Chondrocyte (in vitro differentiated cells): ENCODE measurements around the gene SPA17. TPM values are rescaled to one million over a fixed set of nuclear protein-coding genes. Genes with fewer than 3 reads are reported as not detected.

Experiments
- DNase-seq: peaks from one replicate; pipeline ENCODE4 v3.0.0; 2021; ENCODE audit warnings: mixed read lengths, low spot score
- H3K27ac Mint-ChIP-seq: one replicate; pipeline ENCODE4 v1.8.0; 2021; ENCODE audit warnings: mild to moderate bottlenecking, moderate library complexity, mixed read lengths; ENCODE audit not compliant: unreplicated experiment
- H3K27me3 Mint-ChIP-seq: 2 replicates; pipeline ENCODE4 v1.8.0; 2021; ENCODE audit warnings: low read depth, mixed read lengths
- H3K36me3 Mint-ChIP-seq: 2 replicates; pipeline ENCODE4 v1.8.0; 2021; ENCODE audit warnings: low read depth, mixed read lengths
- H3K4me1 Mint-ChIP-seq: 2 replicates; pipeline ENCODE4 v1.8.0; 2021; ENCODE audit warnings: low read depth, mild to moderate bottlenecking, mixed read lengths
- H3K4me3 Mint-ChIP-seq: one replicate; pipeline ENCODE4 v1.8.0; 2021; ENCODE audit warnings: mild to moderate bottlenecking, moderate library complexity, mixed read lengths; ENCODE audit not compliant: unreplicated experiment
- H3K9me3 Mint-ChIP-seq: 2 replicates; pipeline ENCODE4 v1.8.0; 2021; ENCODE audit warnings: low read depth, mixed read lengths
- CTCF ChIP-seq: fragments of 200-600 bp; sonication (generic); IDR thresholded peaks from 2 replicates; pipeline ENCODE4 v1.5.0; 2021; ENCODE audit warnings: antibody characterized with exemption, mild to moderate bottlenecking, moderate library complexity
- total RNA-seq: library from RNA; stranded (reverse); gene quantifications from 3 replicates; pipeline ENCODE4 v1.2.1, GENCODE V29; 2021

SPA17 gene
- total RNA-seq, 1 donor from 2014 or later = 1.7 TPM

GRCh38 chr11:124718801-124719200, 45.1 kb downstream of the SPA17 start:
- no peak for TF ChIP-seq CTCF
- Mint-ChIP-seq H3K27ac (no peak overlapping the region), H3K9me3 (no peaks in the 10 kb centered on the region), H3K27me3 (peaks cover 64% of the 10 kb centered on the region), H3K4me3 (peak overlapping the region; percentile 69), H3K4me1 (peaks cover 11% of the 10 kb centered on the region), H3K36me3 (no peaks in the 10 kb centered on the region)
- no peak for DNase-seq

GRCh38 chr11:124719534-124719933, 45.8 kb downstream of the SPA17 start:
- H3K4me3 Mint-ChIP-seq = no peak overlapping the region

DNA sequence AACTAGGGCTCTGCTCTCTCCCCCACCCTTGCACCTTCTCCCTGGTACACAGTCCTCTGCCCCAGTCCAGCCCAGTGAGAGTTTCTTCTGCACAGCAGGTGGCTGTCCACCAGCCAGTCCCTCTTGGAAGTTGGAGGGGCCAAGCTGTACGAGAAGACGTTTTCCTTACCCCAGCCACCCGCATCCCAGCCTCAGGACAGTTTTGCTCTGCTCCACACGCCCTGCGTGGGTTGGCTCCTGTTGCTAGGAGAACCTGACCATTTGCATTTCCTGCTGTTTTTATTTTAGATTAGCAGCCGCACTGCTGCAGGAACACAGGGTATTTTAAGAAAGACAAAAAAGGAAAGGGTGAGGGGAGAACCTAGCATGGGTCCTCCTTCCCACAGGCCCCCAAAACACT, 48.5 kb downstream of the SPA17 start:
- H3K36me3 Mint-ChIP-seq = no peaks in the 10 kb centered on the region
- peaks cover 64% of the 10 kb centered on the region for H3K27me3 Mint-ChIP-seq
- H3K27ac Mint-ChIP-seq = no peak overlapping the region
- peaks cover 28% of the 10 kb centered on the region for H3K4me1 Mint-ChIP-seq
- no peak for TF ChIP-seq CTCF
- no peaks in the 10 kb centered on the region for H3K9me3 Mint-ChIP-seq
- DNase-seq = no peak
- no peak overlapping the region for H3K4me3 Mint-ChIP-seq

More at GRCh38 chr11:124719534-124719933, 45.8 kb downstream of the SPA17 start:
- Mint-ChIP-seq H3K4me1 (peaks cover 12% of the 10 kb centered on the region), H3K27me3 (peaks cover 67% of the 10 kb centered on the region), H3K27ac (no peak overlapping the region), H3K9me3 (no peaks in the 10 kb centered on the region), H3K36me3 (no peaks in the 10 kb centered on the region)
- no peak for TF ChIP-seq CTCF
- no peak for DNase-seq

DNA sequence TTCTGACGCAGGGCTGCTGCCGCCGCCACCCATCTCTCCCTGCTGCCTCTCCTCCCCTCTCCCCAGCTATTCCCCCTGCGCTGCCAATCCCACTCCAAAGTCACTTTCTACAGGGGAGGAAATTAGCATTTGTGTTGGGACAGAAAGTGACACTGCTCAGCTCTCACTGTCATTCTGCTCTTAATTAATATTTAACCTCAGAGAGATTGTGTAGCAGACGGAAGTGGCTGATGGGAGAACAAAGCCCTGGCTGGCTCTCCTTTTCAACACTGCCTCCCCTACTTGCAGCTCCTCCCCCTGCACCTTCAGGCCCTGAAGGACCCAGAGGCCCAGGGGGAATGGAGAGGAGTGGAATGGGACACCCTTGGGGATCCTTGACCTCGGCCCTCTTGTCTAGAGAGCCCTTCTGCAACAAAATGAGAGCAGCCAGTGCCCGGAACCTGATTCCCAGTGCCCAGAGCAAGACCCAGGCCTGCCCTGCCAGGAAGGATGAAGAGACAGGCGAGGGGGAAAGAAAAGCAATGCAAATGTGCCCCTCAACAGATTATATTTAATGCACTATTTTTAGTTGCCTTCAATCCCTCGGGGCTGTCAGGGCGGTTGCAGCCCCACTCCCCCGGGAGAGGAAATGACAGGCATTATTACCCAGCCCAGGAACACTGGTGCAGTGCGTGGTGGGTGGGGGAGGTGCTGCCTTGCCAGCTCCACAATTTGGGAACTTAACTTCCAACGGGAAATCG, 51.4 kb downstream of the SPA17 start:
- H3K27me3 Mint-ChIP-seq = peaks cover 38% of the 10 kb centered on the region
- DNase-seq = no peak
- H3K4me1 Mint-ChIP-seq = peaks cover 16% of the 10 kb centered on the region
- H3K4me3 Mint-ChIP-seq = peak overlapping the region; percentile 27
- H3K36me3 Mint-ChIP-seq = no peaks in the 10 kb centered on the region
- no peak overlapping the region for H3K27ac Mint-ChIP-seq
- no peak for TF ChIP-seq CTCF
- no peaks in the 10 kb centered on the region for H3K9me3 Mint-ChIP-seq

GRCh38 chr11:124725719-124726105, 52.0 kb downstream of the SPA17 start:
- TF ChIP-seq CTCF = no peak
- no peak for DNase-seq
- Mint-ChIP-seq H3K36me3 (no peaks in the 10 kb centered on the region), H3K27me3 (peaks cover 36% of the 10 kb centered on the region), H3K4me3 (peak overlapping the region; percentile 27), H3K9me3 (no peaks in the 10 kb centered on the region), H3K27ac (no peak overlapping the region), H3K4me1 (peaks cover 16% of the 10 kb centered on the region)
